Anterior cingulate cortex (tissue), 58 donors: ENCODE measurements around the gene LAMB3.

Experiments used
- DNase-seq, 58 donors: peaks; one replicate each; lab custom pipeline; 2025; lab: John Stamatoyannopoulos, UW

The LAMB3 gene

DNA sequence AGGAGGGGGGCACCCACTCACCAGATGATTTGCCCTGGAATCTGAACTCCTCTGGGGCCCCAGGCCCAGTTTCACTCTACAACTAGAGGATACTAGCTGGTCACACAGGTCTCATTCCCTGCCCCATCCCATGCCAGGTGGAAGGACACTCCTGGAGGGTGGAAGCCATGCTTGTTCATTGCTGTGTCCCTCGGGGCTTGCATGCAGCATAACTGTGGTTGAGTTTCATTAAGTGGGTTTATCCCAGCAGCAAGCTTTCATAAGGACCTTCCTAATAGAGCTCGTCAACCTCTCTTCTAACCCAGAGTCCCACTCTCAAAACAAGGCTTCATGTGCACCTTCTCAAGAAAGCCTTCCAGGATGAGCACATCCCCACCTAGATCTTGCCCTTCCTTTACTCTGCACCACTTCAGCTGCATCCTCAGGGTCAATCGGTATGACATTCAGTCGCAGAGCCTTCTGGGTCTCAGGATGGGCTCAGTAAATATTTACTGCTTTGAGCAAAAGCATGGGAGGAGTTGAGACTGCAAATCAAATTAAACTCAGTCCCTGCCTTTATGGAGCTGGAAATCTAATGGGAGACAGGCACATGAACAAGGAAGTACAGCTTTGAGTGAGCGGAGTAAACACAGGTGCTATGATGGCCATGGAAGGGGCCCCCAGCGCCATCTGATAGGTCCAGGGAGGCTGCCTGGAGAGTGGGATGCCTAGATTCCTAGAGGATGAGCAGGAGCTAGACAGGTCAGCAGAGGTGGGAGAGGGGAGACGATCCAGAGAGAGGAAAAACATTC, 32.3 kb downstream of the LAMB3 start:
- DNase-seq, result no peak

DNA sequence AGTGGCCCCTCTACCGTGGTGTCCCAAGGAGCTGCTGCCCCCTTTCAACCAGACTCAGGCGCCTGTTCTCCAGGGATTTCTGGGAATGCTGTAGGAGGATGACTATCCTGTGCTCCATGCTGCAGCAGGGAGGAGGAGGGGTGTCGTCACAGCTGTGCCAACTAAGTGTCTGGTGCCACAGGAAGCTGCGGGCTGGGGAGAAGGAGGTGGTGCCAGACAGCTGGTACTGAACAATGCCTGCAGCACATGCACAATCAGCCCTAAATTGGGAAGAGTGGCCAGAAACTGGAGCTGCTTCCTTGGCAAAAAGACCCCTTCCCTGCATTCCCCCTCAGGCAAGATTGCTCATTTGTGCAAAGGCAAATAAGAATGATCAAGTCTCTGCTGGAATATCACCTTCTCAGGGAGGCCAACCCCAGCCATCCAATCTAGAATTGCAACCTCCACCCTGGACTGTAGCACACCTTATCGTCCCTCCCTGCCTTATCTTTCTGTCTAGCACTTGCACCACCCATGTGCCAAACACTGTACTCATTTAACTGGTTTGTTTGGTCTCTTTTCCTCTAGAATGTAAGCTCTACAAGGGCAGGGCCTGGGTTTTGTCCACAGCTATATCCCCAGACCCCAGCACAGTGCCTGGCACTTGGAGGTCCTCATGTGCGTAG, 33.3 kb downstream of the LAMB3 start:
- peak in 55 of 58 donors; percentile 22 to 92 (median 72) for DNase-seq

DNA sequence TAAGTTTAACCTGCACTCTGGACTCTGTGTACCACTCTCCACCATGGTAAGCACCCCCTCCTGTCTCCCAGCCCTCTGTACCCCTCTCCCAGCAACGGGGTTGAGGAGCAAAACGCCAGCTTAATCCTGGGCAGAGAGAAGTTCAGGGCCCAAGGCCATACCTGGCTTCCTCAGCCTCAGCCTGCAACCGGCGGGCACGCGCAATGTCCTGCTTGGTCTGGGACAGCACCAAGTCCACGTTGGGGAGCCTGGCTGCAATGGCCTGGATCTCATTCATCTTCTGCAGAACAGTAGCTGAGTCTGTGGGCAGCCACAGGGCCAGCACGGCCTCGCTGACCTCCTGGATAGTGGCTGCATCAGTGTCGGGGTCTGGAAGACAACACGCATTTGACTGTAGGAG, 33.9 kb downstream of the LAMB3 start:
- peak in 1 of 58 donors; percentile 27 for DNase-seq

DNA sequence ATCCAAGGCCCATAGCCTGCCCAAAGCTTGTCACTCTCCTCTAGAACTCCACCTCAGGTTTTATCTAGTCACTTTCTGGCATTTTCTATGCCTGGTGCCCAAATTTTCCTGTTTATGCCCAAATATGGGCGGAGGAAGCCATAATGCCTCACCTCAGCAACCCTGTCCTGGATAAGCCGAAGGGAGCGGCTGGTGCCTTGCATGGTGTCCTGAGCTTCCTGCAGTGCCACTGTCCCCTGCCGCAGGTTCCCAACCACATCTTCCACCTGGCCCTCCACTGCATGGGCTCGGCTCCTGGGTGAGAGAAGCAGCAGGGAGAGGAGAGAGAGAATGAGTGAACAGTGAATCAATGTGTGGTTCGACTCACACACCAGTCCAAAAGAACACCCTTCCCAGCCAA, 34.5 kb downstream of the LAMB3 start:
- DNase-seq, result no peak

DNA sequence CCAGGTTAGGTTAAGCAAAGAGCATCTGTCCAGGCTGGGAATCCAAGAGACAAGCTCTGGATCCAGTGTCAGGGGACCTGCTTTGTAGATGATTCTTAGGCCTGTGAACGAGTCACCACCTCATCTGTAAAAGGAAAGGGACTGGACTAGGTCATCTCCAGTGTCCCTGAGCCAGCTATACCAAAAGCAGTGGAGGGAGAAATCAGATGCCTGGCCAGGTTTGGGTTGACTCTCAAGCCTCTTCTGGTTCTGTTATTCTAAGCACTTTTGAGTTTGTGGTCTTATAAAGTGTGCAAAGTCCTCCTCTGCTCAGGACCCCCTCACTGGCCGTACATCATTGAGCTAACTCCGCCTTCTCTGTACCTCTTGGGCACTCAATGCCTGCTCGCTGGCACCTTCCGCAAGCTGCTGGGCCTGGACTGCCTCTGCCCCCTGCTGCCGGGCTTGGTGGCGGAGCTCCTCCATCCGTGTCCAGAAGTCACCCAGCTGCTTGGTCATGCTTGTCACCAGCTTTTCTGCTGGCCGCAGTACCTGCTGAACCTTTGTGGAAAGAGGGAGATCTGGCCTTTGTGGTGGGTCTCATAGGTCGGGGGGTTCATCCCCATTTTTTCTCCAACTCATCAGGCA, 35.1 kb downstream of the LAMB3 start:
- no peak for DNase-seq

DNA sequence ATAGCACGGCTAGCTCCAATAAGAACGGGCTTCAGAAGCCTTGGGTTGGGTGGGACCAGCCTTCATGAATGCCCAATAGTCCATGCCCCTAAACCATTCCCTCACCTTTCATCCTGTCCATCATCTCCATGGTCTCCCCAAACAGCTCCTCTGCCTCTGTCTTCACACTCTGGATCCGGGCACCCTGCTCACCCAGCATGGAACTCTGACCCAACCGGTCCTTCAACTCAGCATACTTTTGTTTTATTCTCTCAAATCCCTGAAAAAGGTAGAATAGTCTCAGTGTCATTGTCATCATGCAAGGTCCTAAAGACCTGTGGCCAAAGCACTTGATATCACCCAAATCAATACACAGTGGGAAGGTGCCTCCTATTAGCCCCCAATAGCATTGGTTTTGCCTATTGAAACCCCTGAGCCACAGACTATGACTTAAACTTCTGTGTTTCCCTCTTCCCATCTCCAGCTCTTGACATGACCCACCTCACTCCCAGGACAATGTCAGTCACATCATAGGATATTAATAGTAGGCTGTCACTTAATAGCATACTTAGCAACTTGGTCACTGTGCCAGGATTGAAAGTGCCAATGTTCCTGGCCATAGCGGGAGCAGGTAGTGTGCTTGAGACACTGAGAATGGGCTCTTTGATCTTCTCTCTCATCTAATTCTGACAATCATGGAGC, 35.7 kb downstream of the LAMB3 start:
- DNase-seq, result no peak

DNA sequence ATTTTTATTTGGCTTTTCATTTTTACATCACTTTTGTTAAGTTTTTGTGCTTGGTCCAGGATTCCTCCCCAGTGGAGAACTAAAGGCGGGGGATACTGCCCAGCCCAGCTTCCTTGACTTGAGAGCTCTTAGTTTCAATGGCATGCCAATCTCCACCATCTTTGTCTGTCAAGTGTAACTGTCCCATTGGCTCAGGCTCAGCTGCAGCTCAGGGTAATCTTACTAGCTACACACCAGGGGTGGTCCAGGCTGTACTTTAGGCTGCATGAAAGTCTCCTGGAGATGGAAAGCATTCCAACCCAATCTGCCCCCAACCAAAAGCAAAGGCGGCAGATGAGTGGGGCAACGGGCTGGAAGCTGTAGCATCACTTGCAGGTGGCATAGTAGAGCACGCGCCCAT, 37.3 kb downstream of the LAMB3 start:
- DNase-seq, result no peak

DNA sequence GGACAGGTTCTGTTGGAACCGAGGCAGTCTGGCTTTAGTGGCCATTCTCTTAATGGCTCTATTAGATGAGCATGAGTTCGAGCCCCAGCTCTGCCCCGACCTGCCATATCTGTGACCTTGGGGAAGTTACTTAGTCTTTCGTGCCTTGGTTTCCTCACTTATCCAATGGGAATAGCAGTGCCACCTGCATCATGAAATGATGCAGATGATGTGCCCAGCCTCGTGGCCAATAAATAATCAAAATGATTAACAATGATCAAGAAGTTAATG, 38.1 kb downstream of the LAMB3 start:
- DNase-seq, result no peak

DNA sequence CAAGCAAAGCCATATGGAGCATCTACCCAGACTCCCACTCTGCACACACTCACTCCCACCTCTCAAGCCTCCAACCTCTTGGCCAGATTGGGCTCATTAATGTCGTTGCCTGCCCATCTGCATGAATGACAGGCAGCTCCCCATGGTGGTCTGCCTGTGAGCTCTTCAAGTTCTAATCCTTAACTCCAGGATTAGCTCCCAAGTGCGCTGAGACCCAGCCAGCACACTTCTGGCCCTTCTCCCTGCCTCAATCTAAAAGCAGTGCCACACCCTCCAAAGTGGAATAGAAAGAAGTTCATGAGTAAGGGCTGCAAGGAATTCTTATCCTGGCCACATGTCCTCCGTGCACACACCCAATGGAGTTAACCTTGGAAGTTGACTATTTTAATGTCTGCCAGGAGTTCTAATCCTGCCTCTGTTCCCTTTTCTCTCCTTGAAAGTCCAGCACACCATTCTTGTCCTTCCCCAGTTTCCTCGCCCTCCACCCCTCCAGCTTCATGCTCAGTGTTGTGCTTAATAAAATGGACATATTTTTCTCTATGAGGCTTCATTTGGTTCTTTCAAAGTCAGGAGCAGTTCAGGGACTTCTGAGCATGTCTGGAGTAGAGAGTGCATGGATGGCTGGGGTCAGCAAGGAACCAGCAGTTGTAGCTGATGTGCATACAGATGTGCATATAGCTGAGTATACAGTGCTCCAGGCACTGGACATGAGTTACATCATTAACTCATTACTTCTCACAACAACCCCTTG, 38.6 kb downstream of the LAMB3 start:
- DNase-seq, result no peak

DNA sequence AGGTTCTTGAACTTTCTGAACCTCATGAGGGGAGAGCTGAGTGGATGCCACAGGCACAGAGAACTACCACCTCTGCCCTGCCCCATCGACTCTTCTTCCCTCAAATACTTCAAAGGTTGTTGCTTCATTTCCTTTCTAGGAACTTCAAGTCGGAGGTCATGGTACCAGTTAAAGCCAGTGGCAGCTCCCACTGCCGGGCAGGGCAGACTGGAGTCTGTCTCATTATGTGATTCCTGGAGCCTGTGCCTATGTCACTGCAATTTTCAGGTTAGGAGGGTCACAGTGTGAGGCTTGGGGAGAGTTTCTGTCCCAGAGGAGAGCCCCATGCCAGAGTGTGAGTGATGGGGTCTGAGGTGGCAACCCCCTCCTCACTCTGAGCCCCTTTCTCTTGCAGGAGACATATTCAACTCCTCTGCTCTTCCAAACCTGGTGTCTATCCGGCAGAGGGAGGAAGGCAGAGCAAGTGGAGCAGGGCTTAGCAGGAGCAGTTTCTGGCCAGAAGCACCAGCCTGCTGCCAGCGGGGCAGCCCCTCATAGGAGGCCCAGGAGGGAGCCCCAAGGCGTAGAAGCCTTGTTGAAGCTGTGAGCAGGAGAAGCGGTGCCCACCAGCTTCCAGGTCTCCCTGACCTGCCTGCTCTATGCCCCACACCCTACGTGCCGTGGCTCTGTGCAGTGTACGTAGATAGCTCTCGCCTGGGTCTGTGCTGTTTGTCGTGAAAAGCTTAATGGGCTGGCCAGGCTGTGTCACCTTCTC, 39.4 kb downstream of the LAMB3 start:
- no peak for DNase-seq

DNA sequence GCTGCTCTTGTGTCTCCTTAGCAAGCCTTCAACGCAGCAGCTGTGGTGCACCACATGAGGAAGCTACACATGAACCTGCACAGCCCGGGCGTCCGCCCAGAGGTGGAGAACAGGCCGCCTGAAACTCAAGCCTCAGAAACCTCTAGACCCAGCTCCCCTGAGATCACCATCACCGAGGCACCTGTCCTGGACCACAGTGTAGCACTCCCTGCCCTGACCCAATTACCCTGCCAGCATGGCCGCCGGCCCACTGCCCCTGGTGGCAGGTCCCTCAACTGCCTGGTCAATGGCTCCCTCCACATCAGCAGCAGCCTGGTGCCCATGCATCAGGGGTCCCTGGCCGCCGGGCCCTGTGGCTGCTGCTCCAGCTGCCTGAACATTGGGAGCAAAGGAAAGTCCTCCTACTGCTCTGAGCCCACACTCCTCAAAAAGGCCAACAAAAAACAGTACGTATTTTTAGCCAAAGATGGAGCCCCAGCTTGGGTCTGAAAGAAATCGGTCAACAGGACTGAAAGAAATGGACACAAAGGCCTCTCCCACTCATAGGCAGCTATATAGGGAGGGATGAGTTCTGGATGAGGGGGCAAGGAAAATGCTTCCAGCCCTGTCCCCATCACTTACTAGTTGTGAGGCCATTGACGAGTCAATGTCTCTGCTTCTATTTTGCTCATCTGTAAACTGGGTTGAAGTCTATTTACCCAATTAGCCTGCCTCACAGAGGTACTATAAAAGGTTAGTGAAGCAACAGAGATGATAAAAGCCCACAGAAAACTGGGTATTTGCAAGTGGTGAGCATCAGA, 40.3 kb downstream of the LAMB3 start:
- DNase-seq, result no peak

DNA sequence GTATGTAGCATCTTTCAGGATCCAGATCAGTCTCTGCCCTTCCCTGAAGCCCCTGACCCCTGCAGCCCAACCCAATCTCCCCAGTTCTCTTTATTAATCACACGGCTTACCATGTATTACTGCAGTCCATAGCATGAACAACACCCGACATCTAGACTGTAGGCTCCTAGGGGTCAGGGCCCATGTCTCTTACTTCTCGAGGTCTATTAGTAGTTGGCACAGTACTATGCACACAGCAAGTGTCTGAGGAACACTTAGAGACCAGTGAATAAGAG, 41.7 kb downstream of the LAMB3 start:
- no peak for DNase-seq

DNA sequence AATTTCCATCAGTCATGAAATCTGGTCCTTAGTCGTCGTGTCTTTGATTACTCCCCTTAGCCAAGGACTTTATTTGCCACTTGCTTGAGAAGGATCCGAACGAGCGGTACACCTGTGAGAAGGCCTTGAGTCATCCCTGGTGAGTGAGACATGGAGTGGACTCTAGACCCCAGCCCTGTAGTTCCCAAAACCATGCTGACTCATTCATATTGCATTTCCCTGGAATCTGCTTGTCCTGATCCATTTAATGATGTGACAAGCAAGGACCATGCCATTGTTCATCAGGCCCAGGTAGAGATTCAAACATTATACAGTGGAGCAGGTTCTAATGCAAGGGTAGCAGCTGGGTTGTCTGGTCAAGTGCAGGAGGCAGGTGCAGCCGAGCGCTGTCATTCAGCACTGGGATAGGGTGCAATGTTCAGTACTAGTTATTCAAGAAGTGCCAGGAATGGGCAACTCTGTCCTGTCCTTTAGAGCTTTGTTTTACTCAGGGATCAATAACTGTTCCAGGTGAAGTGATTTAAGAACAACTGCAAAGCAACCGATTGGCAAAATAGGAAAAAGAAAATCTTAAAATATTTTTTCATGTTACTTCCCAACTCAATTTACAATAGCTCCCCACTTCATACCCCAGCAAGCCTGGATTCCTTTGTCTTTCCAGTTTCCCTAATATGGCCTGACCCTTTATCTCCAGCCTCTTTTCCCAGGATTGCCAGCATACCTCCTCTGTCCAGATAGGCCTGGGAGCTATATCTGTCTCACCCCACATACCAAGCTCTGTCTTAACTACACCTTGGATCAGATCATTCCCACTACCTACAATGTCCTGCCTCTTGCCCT, 42.2 kb downstream of the LAMB3 start:
- no peak for DNase-seq

DNA sequence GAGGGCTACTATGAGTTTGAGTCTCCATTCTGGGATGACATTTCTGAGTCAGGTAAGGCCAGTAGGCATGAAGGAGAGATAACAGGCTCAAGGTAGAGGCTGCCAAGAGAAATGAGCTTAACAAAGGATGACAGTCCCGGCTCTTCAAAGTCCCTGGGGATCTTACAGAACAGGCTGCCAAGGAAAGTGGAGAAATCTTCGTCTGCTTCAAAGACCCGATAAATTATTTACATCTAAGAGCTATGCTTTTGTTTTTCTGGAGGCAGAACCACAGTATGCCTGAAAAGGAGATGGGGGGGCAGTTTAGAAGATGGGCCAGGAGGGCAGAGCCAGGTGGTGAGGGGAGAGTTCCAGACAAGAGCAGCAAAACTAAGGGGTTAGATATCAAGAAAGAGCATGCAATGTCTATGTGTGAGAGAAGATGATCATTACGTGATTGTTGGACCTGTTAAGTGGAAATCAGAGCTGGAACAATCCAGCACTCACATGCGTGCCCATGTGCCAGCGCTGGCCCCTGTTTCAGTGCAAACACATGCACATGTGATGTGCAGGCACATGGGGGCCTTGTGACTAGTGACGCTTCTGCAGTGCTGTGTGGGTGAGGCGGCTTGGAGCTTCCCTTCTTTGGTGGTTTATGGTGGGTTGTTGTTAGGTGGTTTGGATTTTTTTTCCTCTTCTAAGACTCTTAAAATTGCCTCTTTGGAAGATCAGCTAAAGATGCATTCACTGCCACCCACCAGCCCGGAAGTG, 43.0 kb downstream of the LAMB3 start:
- peak in 46 of 58 donors; percentile 15 to 84 (median 52) for DNase-seq

DNA sequence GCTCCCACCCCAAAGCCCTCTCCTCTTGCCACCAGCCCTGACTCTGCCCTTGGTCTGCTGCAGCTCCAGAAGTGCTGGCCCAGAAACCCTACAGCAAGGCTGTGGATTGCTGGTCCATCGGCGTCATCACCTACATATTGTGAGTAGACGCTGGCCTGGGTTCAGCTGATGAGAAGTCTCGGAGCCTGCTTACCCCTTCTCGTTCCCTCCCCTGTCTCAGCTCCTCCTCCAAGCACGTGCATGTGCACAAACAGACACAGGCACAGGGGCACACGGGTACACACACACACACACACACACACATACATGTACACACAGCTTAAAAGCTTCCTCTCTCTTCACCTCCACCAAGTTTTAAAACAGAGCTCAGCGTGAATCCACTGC, 44.4 kb downstream of the LAMB3 start:
- DNase-seq, result no peak

DNA sequence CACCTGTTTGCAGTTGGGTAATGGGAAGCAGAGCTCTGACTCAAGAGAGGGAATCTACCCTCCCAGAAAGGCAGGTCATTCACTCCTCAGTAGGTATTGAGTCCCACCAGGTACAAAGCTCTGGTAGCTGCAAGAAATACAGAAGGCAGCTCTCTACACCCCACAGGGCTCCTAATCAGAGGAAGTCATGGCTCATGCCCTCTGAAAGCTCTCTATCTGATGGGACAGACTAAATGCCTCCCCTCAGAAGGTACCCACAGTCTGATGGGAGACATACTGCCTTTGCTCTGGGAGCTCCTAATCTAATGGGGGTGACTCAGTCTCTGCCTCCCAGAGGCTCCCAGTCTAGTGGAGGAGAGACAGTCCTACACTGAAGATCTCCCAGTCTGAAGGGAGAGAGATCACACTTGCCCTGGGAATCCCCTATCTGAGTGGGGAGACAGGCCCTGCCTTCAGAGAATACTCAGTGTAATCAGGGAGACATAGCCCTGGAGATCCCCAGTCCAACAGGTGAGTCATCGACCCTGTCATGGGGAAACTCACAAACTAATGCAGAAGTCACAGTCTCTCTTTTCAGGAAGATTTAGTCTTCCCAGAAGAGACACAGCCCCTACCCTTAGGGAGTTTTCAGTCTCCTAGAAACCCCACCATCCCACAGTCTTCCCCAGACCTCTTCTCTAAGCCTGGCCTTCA, 45.0 kb downstream of the LAMB3 start:
- DNase-seq, result no peak

DNA sequence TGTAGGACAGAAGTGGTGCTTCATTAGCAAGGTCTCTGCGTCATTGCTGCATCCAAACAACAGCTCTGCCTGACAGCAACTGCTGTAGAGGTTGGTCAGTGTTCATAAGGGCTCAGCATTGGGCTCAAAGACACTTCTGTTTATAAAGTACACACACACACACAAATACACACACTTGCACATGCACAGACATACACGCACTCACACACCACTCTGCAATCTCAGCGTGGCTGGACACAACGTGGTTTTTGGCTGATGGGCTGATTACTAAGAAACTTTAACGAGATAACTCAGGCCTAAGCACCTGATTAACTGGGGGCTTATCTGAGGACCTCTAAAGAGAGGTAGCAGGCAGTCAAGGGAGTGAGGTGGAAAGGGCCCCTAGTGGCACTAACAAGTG, 48.3 kb downstream of the LAMB3 start:
- DNase-seq, result no peak
